Caki2 (cell line): ENCODE data around the gene RAB4B. TPM values are rescaled to one million over a fixed set of nuclear protein-coding genes. Genes with fewer than 3 reads are reported as not detected.
"Not testable (repeated sequence)": the region's sequence is repeated elsewhere in the genome, so short reads cannot be mapped to it uniquely, and the experiment has no call there.

Experiments used
- DNase-seq: peaks from one replicate; pipeline ENCODE4 v3.0.0-alpha.2; 2015; ENCODE audit warnings: low read depth
- in situ Hi-C: cut with HindIII; loops from 2 replicates; pipeline ENCODE4 v1.10.0; 2016; ENCODE audit warnings: low sequenced_read_pairs, low pct_unique_long_range_greater_than_20kb, mixed read lengths
- total RNA-seq: library from RNA; depleted of rRNA; stranded (reverse); fragments of >200 nt; shearing (Covaris generic); gene quantifications from 2 replicates; pipeline ENCODE4 v1.2.3, GENCODE V29; 2014; ENCODE audit warnings: low replicate concordance

RAB4B gene
- total RNA-seq, 1 experiment from 2014 or later, result 62.7 TPM

DNA sequence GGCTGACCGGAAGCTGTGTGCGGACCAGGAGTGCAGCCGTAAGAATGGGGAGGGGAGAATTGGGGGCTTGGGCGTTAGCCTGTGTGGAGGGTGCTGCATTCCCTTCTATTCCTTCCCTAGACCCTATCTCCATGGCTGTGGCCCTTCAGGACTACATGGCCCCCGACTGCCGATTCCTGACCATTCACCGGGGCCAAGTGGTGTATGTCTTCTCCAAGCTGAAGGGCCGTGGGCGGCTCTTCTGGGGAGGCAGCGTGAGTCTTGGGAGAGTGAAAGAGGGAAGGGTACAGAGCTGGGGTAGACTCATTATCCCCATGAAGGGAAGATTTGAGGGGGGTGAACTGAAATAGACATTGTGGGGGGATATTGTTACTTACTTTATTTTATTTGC, 2.4 kb upstream of the RAB4B start:
- DNase-seq, result no peak
- in situ Hi-C loops, result no loop called here

DNA sequence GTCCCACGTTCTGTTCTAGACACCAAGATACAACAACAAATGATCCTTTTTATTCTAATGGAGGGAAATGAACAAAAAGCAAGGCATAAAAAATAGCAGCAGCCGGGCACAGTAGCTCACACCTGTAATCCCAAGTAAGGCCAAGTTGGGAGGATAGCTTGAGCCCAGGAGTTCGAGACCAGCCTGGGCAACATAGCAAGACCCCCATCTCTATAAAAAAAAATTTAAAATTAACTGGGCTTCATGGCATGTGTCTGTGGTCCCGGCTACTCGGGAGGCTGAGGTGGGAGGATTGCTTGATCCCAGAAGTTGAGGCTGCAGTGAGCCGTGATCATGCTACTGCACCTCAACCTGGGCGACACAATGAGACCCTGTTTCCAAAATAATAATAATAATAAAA, 1.7 kb upstream of the RAB4B start:
- in situ Hi-C loops, result no loop called here
- no peak for DNase-seq

DNA sequence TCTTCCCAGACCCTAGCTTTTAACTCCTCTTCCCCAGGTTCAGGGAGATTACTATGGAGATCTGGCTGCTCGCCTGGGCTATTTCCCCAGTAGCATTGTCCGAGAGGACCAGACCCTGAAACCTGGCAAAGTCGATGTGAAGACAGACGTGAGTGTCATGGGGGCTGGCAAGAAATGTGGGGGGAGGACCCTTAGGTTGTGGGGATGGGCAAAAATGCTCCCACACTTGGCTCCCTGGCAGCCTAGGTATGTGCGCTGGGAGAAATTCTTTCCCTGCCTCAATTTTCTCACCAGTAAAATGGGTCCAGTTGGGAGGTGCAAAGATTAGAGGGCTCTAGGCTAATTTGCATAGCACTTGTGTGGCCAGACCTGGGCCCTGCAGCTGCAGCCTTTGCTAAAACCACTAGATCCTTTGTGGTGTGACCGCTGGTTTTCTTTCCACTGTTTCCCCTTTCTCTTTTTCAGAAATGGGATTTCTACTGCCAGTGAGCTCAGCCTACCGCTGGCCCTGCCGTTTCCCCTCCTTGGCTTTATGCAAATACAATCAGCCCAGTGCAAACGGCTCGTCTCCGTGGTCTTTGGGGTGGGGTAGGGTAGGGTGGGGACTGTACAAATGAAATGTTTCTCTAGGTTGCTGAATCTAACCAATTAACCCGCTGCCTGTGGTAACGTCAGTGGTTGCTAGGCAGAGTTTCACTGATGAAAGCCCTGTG, 959 bp upstream of the RAB4B start:
- in situ Hi-C loops, result no loop called here

GRCh38 chr19:40777645-40777936, 456 bp upstream of the RAB4B start:
- in situ Hi-C loops, result no loop called here
- no peak for DNase-seq

More for the DNA sequence above, 959 bp upstream of the RAB4B start:
- DNase-seq, result peak; percentile 94

DNA sequence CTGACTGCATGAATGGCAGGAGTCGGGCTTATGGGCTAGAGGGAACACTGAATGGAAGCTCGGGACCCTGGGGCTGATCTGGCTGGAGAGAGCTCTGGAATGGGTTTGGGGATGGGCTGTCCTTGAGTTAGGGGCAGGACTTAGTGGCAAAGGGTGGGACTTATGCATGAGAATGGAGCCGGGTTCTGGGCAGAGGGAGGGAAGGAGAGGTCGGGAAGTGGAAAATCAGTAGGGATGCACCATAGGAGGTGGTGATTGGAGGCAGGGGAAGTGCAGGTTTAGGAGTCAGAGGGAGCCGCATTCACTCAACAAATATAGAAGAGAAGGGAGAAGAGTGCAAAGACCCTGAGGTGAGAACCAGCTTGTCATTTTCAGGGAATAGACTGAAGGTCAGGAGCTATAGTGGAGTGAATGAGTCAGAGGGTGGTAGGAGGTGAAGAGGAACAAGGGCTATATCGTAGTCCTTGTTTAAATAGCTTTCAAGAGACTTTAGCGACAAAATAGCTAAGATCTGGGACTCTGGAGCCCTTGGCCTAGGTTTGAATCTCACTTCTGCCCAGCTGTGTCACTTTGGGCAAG, 748 bp downstream of the RAB4B start:
- DNase-seq, result no peak
- in situ Hi-C loops, result no loop called here

- DNase-seq, result no peak
- in situ Hi-C loops, result no loop called here
These were observed 2.5 kb downstream of the RAB4B start for GRCh38 chr19:40780582-40780981.

DNA sequence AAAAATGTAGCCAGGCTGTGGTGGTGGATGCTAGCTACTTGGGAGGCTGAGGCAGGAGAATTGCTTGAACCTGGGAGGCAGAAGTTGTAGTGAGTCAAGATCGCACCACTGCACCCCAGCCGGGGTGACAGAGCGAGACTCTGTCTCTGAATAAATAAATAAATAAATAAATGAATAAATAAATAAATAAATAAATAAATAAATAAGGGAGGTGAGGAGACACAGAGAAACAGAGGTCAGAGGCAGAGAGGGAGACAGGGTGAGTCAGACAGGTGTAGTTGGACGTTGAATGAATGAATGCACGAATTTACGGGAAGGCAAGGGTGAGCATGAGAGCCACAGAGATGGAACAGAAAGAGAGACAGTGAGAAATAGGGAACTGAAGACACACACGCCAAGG, 3.1 kb downstream of the RAB4B start:
- DNase-seq, result no peak
- in situ Hi-C loops, result no loop called here

GRCh38 chr19:40783711-40784110, 5.7 kb downstream of the RAB4B start:
- in situ Hi-C loops, result no loop called here
- DNase-seq, result no peak

DNA sequence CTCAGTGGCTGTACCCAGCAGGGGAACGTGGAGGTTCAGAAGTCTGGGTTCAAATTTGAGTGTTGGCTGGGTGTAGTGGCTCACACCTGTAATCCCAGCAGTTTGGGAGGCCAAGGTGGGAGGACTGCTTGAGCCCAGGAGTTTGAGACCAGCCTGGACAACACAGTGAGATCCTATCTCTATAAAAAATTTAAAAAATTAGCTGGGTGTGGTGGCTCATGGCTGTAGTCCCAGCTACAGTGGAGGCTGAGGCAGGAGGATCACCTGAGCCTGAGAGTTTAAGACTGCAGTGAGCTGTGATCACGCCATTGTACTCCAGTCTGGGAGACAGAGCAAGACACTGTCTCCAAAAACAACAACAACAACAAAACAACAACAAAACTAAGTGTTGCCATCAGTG, 6.1 kb downstream of the RAB4B start:
- DNase-seq, in situ Hi-C loops: not testable (repeated sequence)

GRCh38 chr19:40785526-40785925, 7.5 kb downstream of the RAB4B start:
- no peak for DNase-seq
- in situ Hi-C loops, result no loop called here

GRCh38 chr19:40786060-40787037, 8.3 kb downstream of the RAB4B start:
- in situ Hi-C loops, result no loop called here
- DNase-seq, result no peak

DNA sequence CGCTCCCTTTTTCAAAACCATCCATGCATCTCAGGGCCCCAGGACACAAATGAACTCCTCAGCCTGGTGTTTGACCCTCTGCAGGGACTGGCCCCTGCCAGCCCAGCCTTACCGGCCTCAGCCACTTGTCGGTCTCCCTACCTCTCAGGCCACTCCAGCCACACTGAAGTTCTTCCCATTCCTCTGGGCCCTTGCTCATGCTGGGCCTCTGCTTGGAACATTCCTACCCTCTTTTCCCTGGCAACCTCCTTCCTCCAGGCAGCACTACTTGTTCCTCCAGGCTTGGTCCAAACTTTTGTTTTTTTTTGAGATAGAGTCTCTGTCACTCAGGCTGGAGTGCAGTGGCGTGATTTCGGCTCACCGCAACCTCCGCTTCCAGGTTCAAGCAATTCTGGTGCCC, 13.3 kb downstream of the RAB4B start:
- in situ Hi-C loops, result no loop called here
- DNase-seq, result no peak

GRCh38 chr19:40791996-40792395, 13.9 kb downstream of the RAB4B start:
- DNase-seq, result no peak
- in situ Hi-C loops, result no loop called here

GRCh38 chr19:40797166-40797962, 19.3 kb downstream of the RAB4B start:
- DNase-seq, result no peak
- in situ Hi-C loops, result no loop called here

- in situ Hi-C loops, result no loop called here
- DNase-seq, result peak; percentile 85
These were observed 20.1 kb downstream of the RAB4B start for GRCh38 chr19:40797963-40798682.

- in situ Hi-C loops, result no loop called here
- DNase-seq, result peak; percentile 100
These were observed 20.9 kb downstream of the RAB4B start, which contains the start of gene EGLN2 for GRCh38 chr19:40798683-40799557. TSS of gene EGLN2 (plus strand) at chr19:40799191. CDS start at chr19:40800573, 1,382 bp downstream.
